DMS 273 treated with DMSO at 0.1 percent for 48 hours (cell line): ENCODE data around the gene VSNL1.

Experiments
- DNase-seq: peaks from one replicate; lab custom pipeline; 2025; lab: John Stamatoyannopoulos, UW

VSNL1 gene

GRCh38 chr2:17646081-17646554 is 105.6 kb downstream of the VSNL1 start:
- DNase-seq: peak; percentile 37

GRCh38 chr2:17646838-17647701 is 106.6 kb downstream of the VSNL1 start:
- DNase-seq: no peak

DNA sequence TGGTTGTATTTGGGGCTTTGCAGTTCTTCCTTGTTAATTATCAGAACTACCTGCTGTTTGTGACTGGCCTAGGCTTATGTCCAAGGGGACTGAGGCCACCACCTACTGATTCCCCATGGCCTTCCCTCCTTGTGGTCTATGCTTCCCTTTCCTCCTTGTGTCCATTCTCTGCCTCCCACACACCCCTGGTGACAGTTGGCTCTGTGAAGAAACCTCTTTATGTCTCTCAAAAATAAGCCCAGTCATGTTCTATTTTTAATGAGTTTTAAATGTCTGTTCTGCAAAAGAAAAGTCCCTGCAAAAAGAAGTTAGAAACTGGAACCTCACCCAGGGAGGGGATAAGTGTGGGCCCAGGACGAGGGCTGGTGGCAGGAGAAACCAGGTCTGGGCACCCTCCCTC is 108.1 kb downstream of the VSNL1 start:
- no peak for DNase-seq

- no peak for DNase-seq
Measured at GRCh38 chr2:17649026-17649425, 108.5 kb downstream of the VSNL1 start.

- DNase-seq: no peak
Measured at GRCh38 chr2:17652681-17653394, 112.3 kb downstream of the VSNL1 start.

- no peak for DNase-seq
Measured at GRCh38 chr2:17657759-17658158, 117.3 kb downstream of the VSNL1 start.

- no peak for DNase-seq
Measured at GRCh38 chr2:17658251-17658843, 117.9 kb downstream of the VSNL1 start.

DNA sequence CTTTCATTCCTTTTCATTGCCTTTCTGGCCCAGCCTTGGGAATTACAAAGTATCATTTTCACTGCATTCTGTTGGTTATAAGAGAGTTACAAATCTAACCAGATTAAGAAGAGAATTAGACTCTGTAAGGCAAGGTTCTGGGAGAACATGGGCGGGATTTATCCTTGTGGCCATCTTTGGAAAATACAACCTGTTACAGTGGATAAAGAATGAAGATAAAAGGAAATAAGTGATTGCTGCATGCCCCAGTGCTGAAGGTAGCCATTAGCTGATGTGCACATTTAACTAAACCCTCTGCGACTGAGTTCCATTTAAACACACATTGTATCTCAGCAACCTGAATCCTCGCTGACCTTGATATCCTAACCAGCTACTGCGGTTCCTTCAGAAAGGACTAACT is 119.7 kb downstream of the VSNL1 start:
- no peak for DNase-seq

DNA sequence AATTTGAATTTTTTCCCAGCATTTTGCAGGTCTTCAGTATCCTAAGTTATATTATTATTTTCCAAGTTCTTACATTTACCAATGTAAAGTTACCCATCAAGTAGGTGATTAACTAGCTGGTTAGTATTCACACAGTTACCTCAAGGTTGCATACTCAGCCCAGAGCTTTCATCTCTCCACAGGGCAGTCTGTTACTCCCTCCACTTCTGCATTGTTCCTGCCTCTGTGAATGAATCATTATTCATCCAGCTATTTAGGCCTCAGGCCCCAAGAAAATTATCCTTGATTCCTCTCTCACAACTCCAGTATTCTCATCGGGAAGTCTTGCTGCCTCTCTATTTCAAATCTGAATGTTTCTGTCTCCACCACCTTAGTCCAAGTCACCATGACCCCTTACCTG is 121.0 kb downstream of the VSNL1 start:
- DNase-seq: no peak

DNA sequence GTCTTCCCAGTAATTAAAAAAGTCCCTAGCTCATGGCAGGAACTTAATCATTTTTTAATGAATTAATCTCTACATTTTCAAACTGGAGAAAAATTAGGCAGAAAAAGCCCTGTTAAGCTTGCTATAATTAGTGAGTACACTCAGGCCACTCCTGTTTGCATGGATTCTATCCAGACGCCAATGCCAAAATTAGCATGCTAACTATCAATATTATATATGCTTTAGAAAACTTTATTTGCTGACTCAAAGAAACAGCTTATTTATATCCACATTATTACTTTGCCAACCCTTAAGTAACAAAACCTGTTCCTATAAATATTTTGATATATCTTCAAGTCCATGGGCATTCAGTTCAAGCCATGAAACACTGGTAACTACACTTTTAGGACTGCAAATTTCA is 122.2 kb downstream of the VSNL1 start:
- no peak for DNase-seq

DNA sequence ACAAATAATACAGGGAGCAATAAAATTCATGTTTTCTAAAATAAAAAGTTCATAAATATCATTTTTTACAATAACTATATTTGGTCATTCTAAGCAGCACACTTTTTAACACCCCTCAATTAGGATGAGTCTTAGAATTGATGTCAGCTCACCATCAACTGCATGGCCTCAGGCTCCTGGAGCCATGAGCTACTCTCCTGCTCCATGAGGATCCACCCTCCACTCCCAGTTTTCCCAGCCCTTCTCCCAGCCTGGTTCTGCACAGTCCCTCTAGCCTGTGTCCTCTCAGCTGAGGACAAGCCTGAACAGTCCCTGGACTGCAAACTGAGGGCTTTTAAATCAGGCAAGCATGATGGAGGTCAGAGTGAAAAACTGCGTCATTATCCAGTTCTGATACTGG is 124.0 kb downstream of the VSNL1 start:
- DNase-seq: no peak

GRCh38 chr2:17667898-17668297 is 127.4 kb downstream of the VSNL1 start:
- no peak for DNase-seq

DNA sequence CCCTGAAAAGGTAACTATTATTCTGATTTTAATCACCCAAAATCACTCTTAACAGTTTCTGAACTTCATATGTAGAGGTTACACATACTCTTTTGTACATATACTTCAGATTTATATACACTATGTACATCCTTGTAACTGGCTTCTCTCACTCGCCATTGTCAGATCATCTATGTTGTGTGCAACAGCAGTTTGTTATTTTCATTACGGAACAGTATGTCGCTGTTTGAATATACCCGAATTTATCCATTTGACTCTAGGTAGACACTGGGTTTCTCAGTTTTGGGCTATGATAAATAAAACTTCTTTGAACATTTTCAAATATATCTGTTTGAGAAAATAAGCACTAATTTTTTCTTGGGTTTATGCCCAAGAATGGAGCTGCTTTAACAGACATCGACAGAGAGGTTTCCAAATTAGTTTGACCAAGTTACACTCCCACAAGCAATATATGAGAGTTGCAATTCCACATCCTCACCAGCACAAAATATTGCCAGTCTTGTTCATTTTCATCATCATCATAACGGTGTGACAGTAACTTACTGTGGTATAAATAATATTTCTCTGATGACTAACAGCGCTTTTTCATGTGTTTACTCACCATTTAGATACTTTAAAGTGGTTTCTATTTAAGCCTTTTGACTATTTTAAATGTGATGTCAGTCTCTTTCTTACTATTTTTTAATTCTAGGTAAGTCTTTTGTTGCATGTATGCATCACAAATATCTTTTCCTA is 132.3 kb downstream of the VSNL1 start:
- DNase-seq: no peak

GRCh38 chr2:17674817-17675216 is 134.3 kb downstream of the VSNL1 start:
- DNase-seq: no peak

DNA sequence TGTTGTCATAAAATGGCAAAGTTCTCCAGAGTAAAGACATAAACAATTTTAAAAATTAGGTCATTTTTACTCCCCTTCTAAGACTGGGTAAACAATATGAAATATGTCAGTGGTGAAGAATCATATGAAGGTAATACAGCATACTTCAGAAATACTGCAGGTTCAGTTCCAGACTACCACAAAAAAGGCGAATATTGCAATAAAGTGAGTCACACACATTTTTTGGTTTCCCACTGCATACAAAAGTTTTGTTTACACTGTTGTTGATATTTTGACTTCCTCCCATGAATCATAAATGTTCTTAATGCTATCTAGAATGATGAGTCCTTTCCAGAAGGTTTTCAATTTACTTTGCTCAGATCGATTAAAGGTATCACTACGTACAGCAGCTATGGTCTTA is 139.6 kb downstream of the VSNL1 start:
- no peak for DNase-seq

DNA sequence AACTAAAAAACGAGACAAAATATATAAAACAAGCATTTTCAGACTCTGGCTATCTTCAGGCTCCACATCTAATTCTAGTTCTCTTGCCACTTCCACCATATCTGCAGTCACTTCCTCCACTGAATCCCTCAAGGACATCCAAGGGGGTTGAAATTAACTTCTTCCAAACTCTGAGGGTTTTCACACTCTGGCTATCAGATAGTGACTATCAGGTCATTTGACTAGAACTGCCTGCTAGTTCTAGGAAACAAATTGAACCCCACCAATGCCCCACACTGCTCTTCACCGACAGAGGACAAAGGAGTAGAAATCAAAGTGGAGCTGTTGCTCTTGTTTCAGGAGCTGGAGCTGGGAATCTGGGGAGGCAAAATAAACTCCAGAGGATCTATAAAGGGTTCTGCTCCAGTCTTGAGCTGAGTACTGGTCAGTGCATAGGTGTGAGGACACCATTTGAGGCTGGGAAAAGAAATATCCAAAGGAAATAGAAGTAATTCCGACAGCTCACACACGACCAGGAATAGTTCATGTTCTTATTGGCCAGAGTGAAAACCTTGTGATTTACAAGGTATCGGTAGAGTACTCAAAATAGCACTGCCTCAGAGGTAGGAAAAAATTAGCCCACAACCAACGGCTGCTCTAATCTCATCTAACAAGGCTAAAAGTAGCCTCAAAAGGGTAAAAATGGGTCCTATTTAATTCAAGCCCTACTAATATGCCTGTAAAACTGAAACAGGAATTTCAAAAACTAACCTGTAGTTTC is 141.8 kb downstream of the VSNL1 start:
- DNase-seq: no peak

DNA sequence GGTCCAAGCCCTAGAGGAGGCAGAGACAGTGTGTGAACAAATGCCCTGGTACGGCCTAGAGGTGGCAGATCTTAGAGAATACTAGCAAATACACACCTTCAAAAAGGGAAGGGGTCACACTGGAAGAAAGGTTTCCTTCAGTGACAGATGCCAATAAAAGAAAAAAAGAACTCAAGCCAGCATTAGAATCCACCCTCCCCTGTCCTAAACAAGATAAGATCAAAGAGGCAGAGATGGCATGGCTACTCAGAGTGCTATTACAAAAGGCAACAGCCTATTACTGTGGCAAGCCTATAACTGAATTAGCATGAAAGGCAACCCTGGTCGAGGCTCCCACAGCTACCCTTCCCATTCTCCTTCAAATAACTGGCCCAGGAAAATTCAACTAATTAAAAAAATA is 143.5 kb downstream of the VSNL1 start:
- DNase-seq: no peak

DNA sequence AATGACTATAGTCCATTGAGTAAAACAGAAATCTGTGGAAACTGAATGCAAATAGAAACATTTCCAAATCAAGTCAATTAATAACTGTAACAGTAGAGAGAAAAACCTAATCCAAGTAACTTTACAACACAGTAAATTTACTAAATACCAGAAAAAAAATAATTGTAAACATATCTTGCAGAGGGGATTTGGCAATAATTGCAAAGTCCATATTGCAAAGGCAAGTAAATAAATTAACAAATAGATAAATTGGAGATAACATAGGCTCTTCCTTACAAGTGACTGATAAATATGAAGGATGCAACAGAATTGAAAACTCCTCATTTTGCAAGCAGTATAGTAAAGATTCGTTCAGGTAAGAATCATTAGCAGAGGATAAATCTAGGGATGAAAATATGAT is 148.1 kb downstream of the VSNL1 start:
- no peak for DNase-seq

- DNase-seq: no peak
Measured at GRCh38 chr2:17689010-17689409, 148.5 kb downstream of the VSNL1 start.

GRCh38 chr2:17690776-17691175 is 150.3 kb downstream of the VSNL1 start:
- no peak for DNase-seq
